Right lobe of liver (tissue), 4 donors: ENCODE measurements around the gene EPB41.

ENCODE experiments used
- CTCF ChIP-seq, 4 donors: fragments of 200-600 bp in 3 of 4; fragments of 450-650 bp in 1 of 4; IDR thresholded peaks; one replicate each; pipeline versions ENCODE4 v1.5.1 to v1.8.0; 2016 to 2022; ENCODE audit warnings: antibody characterized with exemption in 4 of 4, mild to moderate bottlenecking in 2 of 4
- POLR2A ChIP-seq: fragments of 450-650 bp; IDR thresholded peaks from one replicate; pipeline ENCODE4 v1.6.1; 2017; ENCODE audit warnings: antibody characterized with exemption, mild to moderate bottlenecking
- donor health status: DM: no; HTN: no; CAD: no.
- donor health status: DM: no; HTN: no; CAD: no.
- donor health status: DM: no; HTN: yes; CAD: no.

- TF ChIP-seq POLR2A: no peak
- TF ChIP-seq CTCF (IDR thresholded peaks at IDR 0.05): no peak
Observed at GRCh38 chr1:28891256-28891655, 23.1 kb upstream of the EPB41 start.
